Prostate gland (tissue), 2 donors: ENCODE measurements around the gene WTAP.

Experiments
- POLR2A ChIP-seq: fragments of 450-650 bp; IDR thresholded peaks from one replicate; pipeline ENCODE4 v1.6.1; 2016; ENCODE audit warnings: antibody characterized with exemption, mild to moderate bottlenecking
- POLR2AphosphoS5 ChIP-seq: sonication (generic); formaldehyde crosslinking; IDR thresholded peaks from one replicate; pipeline ENCODE4 v1.6.1; 2017; ENCODE audit warnings: antibody characterized with exemption
- TF ChIP-seq, protein P1 (sequence below), 4 experiments: fragments of 200-600 bp in 2 of 4; fragments of 450-650 bp in 2 of 4; sonication (generic) in 2 of 4; IDR thresholded peaks; 1 replicate in 3 of 4; 2 replicates in 1 of 4; pipeline ENCODE4 v1.5.1; 2016 to 2019; ENCODE audit warnings: antibody characterized with exemption in 4 of 4, mild to moderate bottlenecking in 2 of 4, moderate library complexity in 2 of 4

DNA sequence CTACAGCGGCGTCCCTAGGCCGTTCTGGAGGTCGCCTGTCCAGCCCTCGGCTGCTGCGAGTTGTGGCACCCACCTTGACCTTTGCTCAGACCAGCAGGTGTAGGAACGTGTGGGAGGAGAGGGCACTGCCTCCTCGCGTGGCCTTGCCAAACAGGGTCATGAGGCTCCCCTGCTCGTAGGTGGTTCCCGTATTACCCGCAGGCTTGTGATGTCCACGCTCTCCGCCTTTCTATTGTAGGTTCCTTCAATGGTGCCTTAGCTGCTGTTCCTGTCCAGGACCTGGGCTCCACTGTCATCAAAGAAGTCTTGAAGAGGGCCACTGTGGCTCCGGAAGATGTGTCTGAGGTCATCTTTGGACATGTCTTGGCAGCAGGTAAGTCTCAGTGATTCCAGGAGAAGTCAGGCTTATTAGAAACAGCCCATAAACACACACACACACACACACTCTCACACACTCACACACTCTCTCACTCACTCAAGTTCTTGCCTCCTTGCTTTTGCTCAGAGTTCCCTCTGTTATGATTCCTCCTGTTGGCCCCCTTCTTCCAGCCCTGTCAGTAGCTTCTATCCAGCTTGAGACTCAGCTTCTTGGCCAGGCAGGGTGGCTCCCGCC, 35.5 kb downstream of the WTAP start:
- TF ChIP-seq POLR2A: no peak
- TF ChIP-seq, protein P1, sequence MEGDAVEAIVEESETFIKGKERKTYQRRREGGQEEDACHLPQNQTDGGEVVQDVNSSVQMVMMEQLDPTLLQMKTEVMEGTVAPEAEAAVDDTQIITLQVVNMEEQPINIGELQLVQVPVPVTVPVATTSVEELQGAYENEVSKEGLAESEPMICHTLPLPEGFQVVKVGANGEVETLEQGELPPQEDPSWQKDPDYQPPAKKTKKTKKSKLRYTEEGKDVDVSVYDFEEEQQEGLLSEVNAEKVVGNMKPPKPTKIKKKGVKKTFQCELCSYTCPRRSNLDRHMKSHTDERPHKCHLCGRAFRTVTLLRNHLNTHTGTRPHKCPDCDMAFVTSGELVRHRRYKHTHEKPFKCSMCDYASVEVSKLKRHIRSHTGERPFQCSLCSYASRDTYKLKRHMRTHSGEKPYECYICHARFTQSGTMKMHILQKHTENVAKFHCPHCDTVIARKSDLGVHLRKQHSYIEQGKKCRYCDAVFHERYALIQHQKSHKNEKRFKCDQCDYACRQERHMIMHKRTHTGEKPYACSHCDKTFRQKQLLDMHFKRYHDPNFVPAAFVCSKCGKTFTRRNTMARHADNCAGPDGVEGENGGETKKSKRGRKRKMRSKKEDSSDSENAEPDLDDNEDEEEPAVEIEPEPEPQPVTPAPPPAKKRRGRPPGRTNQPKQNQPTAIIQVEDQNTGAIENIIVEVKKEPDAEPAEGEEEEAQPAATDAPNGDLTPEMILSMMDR (IDR thresholded peaks at IDR 0.05): no peak
- TF ChIP-seq POLR2AphosphoS5: no peak
